ENCODE data around the gene NRXN3. TPM values are rescaled to one million over a fixed set of nuclear protein-coding genes. Genes with fewer than 3 reads are reported as not detected.

NRXN3 gene
- polyA plus RNA-seq, 1 experiment = 1.1 TPM

DNA sequence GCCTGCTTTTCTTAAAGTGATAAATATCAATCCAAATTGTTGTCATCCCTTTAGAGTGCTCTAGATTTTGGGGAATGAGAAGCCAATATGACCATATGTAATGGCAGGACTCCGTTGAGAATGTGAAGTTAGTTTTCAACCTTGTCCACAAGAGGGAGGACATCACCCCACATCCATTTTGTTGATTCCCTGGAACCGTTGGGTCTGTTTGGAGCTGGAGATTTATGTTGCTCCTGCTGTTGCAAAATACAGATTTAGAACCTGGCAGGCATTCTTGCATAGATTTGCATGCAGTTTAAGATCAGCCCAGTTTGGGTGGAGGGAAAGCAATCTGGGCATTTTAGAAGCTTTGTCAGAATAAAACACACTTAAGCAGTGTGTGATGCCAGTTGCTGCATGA lies 620.1 kb downstream of the NRXN3 start:
- Histone ChIP-seq H3K9me3 (ENCODE audit: control insufficient read depth, insufficient read depth, low read length) (no peaks in the 10 kb centered on the region; the same call in 1 of the 2 replicates), H3K27me3 (ENCODE audit: control insufficient read depth, insufficient read depth, low read length) (no peaks in the 10 kb centered on the region), H3K4me3 (ENCODE audit: low read depth, low read length) (no peak overlapping the region), H3K27ac (ENCODE audit: low read depth, low read length) (no peak overlapping the region)
- TF ChIP-seq, protein P1, sequence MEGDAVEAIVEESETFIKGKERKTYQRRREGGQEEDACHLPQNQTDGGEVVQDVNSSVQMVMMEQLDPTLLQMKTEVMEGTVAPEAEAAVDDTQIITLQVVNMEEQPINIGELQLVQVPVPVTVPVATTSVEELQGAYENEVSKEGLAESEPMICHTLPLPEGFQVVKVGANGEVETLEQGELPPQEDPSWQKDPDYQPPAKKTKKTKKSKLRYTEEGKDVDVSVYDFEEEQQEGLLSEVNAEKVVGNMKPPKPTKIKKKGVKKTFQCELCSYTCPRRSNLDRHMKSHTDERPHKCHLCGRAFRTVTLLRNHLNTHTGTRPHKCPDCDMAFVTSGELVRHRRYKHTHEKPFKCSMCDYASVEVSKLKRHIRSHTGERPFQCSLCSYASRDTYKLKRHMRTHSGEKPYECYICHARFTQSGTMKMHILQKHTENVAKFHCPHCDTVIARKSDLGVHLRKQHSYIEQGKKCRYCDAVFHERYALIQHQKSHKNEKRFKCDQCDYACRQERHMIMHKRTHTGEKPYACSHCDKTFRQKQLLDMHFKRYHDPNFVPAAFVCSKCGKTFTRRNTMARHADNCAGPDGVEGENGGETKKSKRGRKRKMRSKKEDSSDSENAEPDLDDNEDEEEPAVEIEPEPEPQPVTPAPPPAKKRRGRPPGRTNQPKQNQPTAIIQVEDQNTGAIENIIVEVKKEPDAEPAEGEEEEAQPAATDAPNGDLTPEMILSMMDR (IDR thresholded peaks at IDR 0.05; ENCODE audit: low read depth, low read length) = no peak
- CTCF ChIA-PET = no interaction called here
- DNase-seq (ENCODE audit: low read depth, low spot score) = no peak
- POLR2A ChIA-PET = no interaction called here

DNA sequence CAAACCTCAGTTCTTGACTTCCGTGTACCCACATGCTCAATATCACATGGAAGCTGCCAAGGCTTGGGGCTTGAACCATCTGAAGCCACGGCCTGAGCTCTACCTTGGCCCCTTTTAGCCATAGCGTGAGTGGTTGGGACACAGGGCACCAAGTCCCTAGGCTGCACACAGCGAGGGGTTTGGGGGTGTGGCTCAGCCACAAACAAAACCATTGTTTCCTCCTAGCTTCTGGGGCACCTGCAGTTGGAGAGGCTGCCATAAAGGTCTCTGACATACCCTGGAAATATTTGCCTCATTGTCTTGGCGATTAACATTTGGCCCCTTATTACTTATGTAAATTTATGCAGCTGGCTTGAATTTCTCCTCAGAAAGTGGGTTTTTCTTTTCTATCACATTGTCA lies 628.6 kb downstream of the NRXN3 start:
- no peaks in the 10 kb centered on the region for H3K27me3 ChIP-seq (ENCODE audit: control insufficient read depth, insufficient read depth, low read length)
- H3K4me3 ChIP-seq (ENCODE audit: low read depth, low read length) = no peak overlapping the region
- no peak for DNase-seq (ENCODE audit: low read depth, low spot score)
- ChIA-PET POLR2A (no interaction called here), CTCF (no interaction called here)
- H3K9me3 ChIP-seq (ENCODE audit: control insufficient read depth, insufficient read depth, low read length) = peaks cover 17% of the 10 kb centered on the region
- TF ChIP-seq, protein P1 (IDR thresholded peaks at IDR 0.05; ENCODE audit: low read depth, low read length) = no peak
- H3K27ac ChIP-seq (ENCODE audit: low read depth, low read length) = no peak overlapping the region

DNA sequence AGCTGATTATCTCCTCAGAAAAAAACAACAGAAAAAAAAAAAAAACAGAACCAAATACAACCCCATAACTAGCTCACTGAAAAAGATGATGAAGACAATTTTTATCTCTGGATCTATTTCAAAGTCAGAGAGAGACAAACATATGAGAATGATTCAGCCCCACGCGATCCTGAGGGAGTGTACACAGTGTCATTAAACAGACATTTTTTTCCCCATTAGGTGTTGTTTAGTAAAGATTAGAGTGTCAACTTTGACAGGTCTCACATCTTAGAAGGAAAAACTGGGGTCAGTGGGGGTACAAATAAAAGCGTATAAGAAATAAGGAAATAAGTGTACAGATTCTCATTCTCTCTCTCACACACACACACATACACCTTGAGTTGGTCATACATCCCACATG lies 635.4 kb downstream of the NRXN3 start:
- H3K27ac ChIP-seq (ENCODE audit: low read depth, low read length) = no peak overlapping the region
- peaks cover 19% of the 10 kb centered on the region for H3K9me3 ChIP-seq (ENCODE audit: control insufficient read depth, insufficient read depth, low read length)
- POLR2A ChIA-PET = no interaction called here
- H3K27me3 ChIP-seq (ENCODE audit: control insufficient read depth, insufficient read depth, low read length) = no peaks in the 10 kb centered on the region
- H3K4me3 ChIP-seq (ENCODE audit: low read depth, low read length) = no peak overlapping the region
- no peak for DNase-seq (ENCODE audit: low read depth, low spot score)
- TF ChIP-seq, protein P1 (IDR thresholded peaks at IDR 0.05; ENCODE audit: low read depth, low read length) = no peak
- CTCF ChIA-PET = no interaction called here

DNA sequence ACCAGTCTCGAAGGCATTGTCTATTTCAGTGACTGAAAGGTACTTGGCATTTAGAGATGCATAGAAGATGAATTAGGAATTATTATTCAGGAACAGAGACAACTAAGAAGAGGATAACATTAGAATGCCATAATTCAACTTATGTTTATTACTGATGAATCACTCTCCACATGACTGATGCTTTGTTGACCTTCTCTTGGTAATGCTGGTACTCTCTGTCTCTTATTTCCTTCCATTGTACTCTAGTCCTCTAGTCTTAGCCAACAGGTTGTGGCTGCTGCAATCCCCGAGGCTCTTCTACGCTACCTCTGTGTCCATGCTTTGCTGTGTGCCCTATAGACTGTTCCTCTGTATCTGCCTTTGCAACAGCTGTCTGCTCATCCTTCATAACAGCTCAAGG lies 652.9 kb downstream of the NRXN3 start:
- no peaks in the 10 kb centered on the region for H3K9me3 ChIP-seq (ENCODE audit: control insufficient read depth, insufficient read depth, low read length)
- no peak overlapping the region for H3K4me3 ChIP-seq (ENCODE audit: low read depth, low read length)
- TF ChIP-seq, protein P1 (IDR thresholded peaks at IDR 0.05; ENCODE audit: low read depth, low read length) = no peak
- no peak overlapping the region for H3K27ac ChIP-seq (ENCODE audit: low read depth, low read length)
- ChIA-PET CTCF (no interaction called here), POLR2A (no interaction called here)
- no peak for DNase-seq (ENCODE audit: low read depth, low spot score)
- H3K27me3 ChIP-seq (ENCODE audit: control insufficient read depth, insufficient read depth, low read length) = no peaks in the 10 kb centered on the region

DNA sequence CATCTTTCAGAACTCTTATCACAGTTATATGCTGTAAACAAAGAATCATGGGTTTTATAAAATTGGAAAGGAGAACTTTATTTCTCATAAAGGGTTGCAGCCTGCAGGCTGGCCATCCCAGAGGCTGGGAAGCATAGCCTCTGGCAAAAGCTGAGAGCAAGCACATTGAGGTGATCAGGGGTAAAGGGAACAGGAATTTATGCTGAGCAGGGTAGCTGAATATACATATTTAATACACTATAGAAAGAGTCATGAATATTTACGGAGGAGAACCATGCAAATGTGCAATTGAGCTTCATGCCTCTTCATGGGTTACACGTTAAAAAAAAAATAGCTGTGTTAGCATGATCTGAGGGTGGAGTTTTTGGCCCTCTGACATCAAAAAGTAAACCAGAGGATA lies 653.3 kb downstream of the NRXN3 start:
- Histone ChIP-seq H3K27ac (ENCODE audit: low read depth, low read length) (no peak overlapping the region), H3K9me3 (ENCODE audit: control insufficient read depth, insufficient read depth, low read length) (no peaks in the 10 kb centered on the region), H3K4me3 (ENCODE audit: low read depth, low read length) (no peak overlapping the region), H3K27me3 (ENCODE audit: control insufficient read depth, insufficient read depth, low read length) (no peaks in the 10 kb centered on the region)
- ChIA-PET POLR2A (no interaction called here), CTCF (no interaction called here)
- DNase-seq (ENCODE audit: low read depth, low spot score) = no peak
- TF ChIP-seq, protein P1 (IDR thresholded peaks at IDR 0.05; ENCODE audit: low read depth, low read length) = no peak

All from AG04450 (cell line).